GM23338 (cell line): Measurements from ENCODE around the gene CDYL2. TPM values are rescaled to one million over a fixed set of nuclear protein-coding genes. Genes with fewer than 3 reads are reported as not detected.

Experiments
- ATAC-seq: fragments of 200-7000 bp; cut with Tn5 transposase; 3 replicates; pipeline ENCODE4 v1.9.1; 2020
- DNase-seq: peaks from one replicate; pipeline ENCODE4 v3.0.0-alpha.2; 2015; ENCODE audit warnings: low spot score
- H2AFZ ChIP-seq: fragments of 200-600 bp; sonication (generic); 2 replicates; pipeline ENCODE4 v1.8.0; 2016; ENCODE audit warnings: antibody characterized with exemption, mild to moderate bottlenecking, moderate library complexity
- H3F3A ChIP-seq: fragments of 200-600 bp; sonication (generic); replicated peaks from 2 replicates; pipeline ENCODE4 v1.8.0; 2017; ENCODE audit warnings: antibody characterized with exemption, mixed run types, low read depth
- H3K27ac ChIP-seq: fragments of 200-600 bp; sonication (generic); 2 replicates; pipeline ENCODE4 v1.6.1; 2016; ENCODE audit warnings: low read depth
- H3K27me3 ChIP-seq: fragments of 200-600 bp; sonication (generic); 2 replicates; pipeline ENCODE4 v1.8.0; 2016; ENCODE audit warnings: mild to moderate bottlenecking, mixed run types, moderate library complexity; ENCODE audit not compliant: insufficient read depth
- H3K36me3 ChIP-seq: fragments of 200-600 bp; sonication (generic); 2 replicates; pipeline ENCODE4 v1.8.0; 2016; ENCODE audit warnings: mild to moderate bottlenecking; ENCODE audit not compliant: insufficient read depth
- H3K4me1 ChIP-seq: fragments of 200-600 bp; sonication (generic); 2 replicates; pipeline ENCODE4 v1.8.0; 2016; ENCODE audit warnings: mild to moderate bottlenecking, moderate library complexity; ENCODE audit not compliant: insufficient read depth
- H3K4me2 ChIP-seq: fragments of 200-600 bp; sonication (generic); 2 replicates; pipeline ENCODE4 v1.7.1; 2017; ENCODE audit warnings: mixed run types
- H3K4me3 ChIP-seq: fragments of 200-600 bp; sonication (generic); 2 replicates; pipeline ENCODE4 v1.6.1; 2016; ENCODE audit warnings: mixed run types
- H3K79me2 ChIP-seq: fragments of 200-600 bp; sonication (generic); replicated peaks from 2 replicates; pipeline ENCODE4 v1.8.0; 2017; ENCODE audit warnings: mild to moderate bottlenecking; ENCODE audit not compliant: insufficient read depth
- H3K9me2 ChIP-seq: fragments of 200-600 bp; sonication (generic); 2 replicates; pipeline ENCODE4 v1.8.0; 2017; ENCODE audit not compliant: insufficient read depth
- H4K20me1 ChIP-seq: fragments of 200-600 bp; sonication (generic); replicated peaks from 2 replicates; pipeline ENCODE4 v1.8.0; 2017; ENCODE audit warnings: mild to moderate bottlenecking; ENCODE audit not compliant: insufficient read depth
- H3K27ac Mint-ChIP-seq: 2 replicates; pipeline ENCODE4 v1.8.0; 2020; ENCODE audit warnings: inconsistent platforms, mild to moderate bottlenecking, moderate library complexity, mixed read lengths
- H3K27me3 Mint-ChIP-seq: 3 replicates; pipeline ENCODE4 v1.8.0; 2022; ENCODE audit warnings: low read depth, mild to moderate bottlenecking, moderate library complexity, mixed read lengths, inconsistent platforms; ENCODE audit not compliant: insufficient read depth, poor library complexity
- H3K36me3 Mint-ChIP-seq: 3 replicates; pipeline ENCODE4 v1.8.0; 2021; ENCODE audit warnings: low read depth, mild to moderate bottlenecking, inconsistent platforms, moderate library complexity, mixed read lengths
- H3K4me1 Mint-ChIP-seq: 3 replicates; pipeline ENCODE4 v1.8.0; 2020; ENCODE audit warnings: mild to moderate bottlenecking, inconsistent platforms, mixed read lengths
- H3K4me3 Mint-ChIP-seq: 3 replicates; pipeline ENCODE4 v1.8.0; 2021; ENCODE audit warnings: moderate library complexity, mild to moderate bottlenecking, inconsistent platforms, mixed read lengths
- H3K9me3 Mint-ChIP-seq: 3 replicates; pipeline ENCODE4 v1.8.0; 2020; ENCODE audit warnings: moderate library complexity, mild to moderate bottlenecking, inconsistent platforms, mixed read lengths
- CREB1 ChIP-seq: fragments of 250-450 bp; sonication (Bioruptor Pico); IDR thresholded peaks from 2 replicates; pipeline ENCODE4 v1.5.0; 2020; ENCODE audit warnings: low read depth, mild to moderate bottlenecking, moderate library complexity
- CTCF ChIP-seq, 2 experiments: fragments of 200-600 bp in 1 of 2; sonication (generic) in 1 of 2; conservative IDR thresholded peaks; 2 replicates each; pipeline versions ENCODE4 v1.5.1 to v1.6.1; 2016 to 2017; ENCODE audit warnings: antibody characterized with exemption in 2 of 2, low read depth in 2 of 2, mild to moderate bottlenecking in 2 of 2, moderate library complexity in 1 of 2
- EZH2 ChIP-seq: fragments of 200-600 bp; sonication (generic); IDR thresholded peaks from one replicate; pipeline ENCODE4 v1.8.0; 2017; ENCODE audit warnings: antibody characterized with exemption, mild to moderate bottlenecking, low read depth; ENCODE audit not compliant: unreplicated experiment
- NANOG ChIP-seq: IDR thresholded peaks from 2 replicates; pipeline ENCODE4 v1.6.1; 2016; ENCODE audit warnings: antibody characterized with exemption, borderline replicate concordance
- POLR2AphosphoS5 ChIP-seq: IDR thresholded peaks from 2 replicates; pipeline ENCODE4 v1.6.1; 2016; ENCODE audit warnings: antibody characterized with exemption, low read depth
- ZNF331 ChIP-seq: fragments of 250-450 bp; sonication (Bioruptor Pico); IDR thresholded peaks from 2 replicates; pipeline ENCODE4 v1.5.0; 2020; ENCODE audit warnings: low read depth, mild to moderate bottlenecking, moderate library complexity
- polyA plus RNA-seq: library from polyadenylated mRNA; unstranded; fragments of >200 nt; fragmentation: Nextera tagmentation; extraction: Ambion mirVana; gene quantifications from 2 replicates; pipeline ENCODE4 v1.2.1, GENCODE V29; 2016
- total RNA-seq: library from RNA; depleted of rRNA; stranded (reverse); fragments of >200 nt; shearing (Covaris generic); gene quantifications from 2 replicates; pipeline ENCODE4 v1.2.3, GENCODE V29; 2014
- TF ChIP-seq, protein P1 (sequence below): fragments of 250-450 bp; sonication (Bioruptor Pico); IDR thresholded peaks from 2 replicates; pipeline ENCODE4 v1.5.0; 2020; ENCODE audit warnings: mild to moderate bottlenecking, moderate library complexity
- TF ChIP-seq, protein P2 (sequence below): IDR thresholded peaks from one replicate; pipeline ENCODE4 v1.6.1; 2018; ENCODE audit warnings: antibody characterized with exemption; ENCODE audit not compliant: unreplicated experiment

CDYL2 gene
- total and polyA plus RNA-seq, 2 experiments from 2014 or later: 0.82 to 4.3 TPM

GRCh38 chr16:80689487-80689886, 114.9 kb downstream of the CDYL2 start:
- Histone ChIP-seq H3K4me3 (no peak overlapping the region), H3F3A (no peaks in the 10 kb centered on the region), H3K27me3 (no peaks in the 10 kb centered on the region), H3K36me3 (no peaks in the 10 kb centered on the region), H3K4me1 (no peaks in the 10 kb centered on the region), H3K79me2 (no peaks in the 10 kb centered on the region), H2AFZ (no peak overlapping the region), H3K27ac (no peak overlapping the region), H3K9me2 (0 out of 2 replicates have a peak, but pooled peaks cover 5% of the 10 kb centered on the region), H3K4me2 (no peak overlapping the region), H4K20me1 (peaks cover 6% of the 10 kb centered on the region; the same call in 1 of the 2 replicates)
- Mint-ChIP-seq H3K36me3 (no peaks in the 10 kb centered on the region), H3K9me3 (no peaks in the 10 kb centered on the region), H3K4me3 (no peak overlapping the region), H3K27ac (no peak overlapping the region), H3K4me1 (peaks cover 9% of the 10 kb centered on the region), H3K27me3 (peaks cover 7% of the 10 kb centered on the region)
- no peak for ATAC-seq
- TF ChIP-seq NANOG: no peak
- TF ChIP-seq, protein P1, sequence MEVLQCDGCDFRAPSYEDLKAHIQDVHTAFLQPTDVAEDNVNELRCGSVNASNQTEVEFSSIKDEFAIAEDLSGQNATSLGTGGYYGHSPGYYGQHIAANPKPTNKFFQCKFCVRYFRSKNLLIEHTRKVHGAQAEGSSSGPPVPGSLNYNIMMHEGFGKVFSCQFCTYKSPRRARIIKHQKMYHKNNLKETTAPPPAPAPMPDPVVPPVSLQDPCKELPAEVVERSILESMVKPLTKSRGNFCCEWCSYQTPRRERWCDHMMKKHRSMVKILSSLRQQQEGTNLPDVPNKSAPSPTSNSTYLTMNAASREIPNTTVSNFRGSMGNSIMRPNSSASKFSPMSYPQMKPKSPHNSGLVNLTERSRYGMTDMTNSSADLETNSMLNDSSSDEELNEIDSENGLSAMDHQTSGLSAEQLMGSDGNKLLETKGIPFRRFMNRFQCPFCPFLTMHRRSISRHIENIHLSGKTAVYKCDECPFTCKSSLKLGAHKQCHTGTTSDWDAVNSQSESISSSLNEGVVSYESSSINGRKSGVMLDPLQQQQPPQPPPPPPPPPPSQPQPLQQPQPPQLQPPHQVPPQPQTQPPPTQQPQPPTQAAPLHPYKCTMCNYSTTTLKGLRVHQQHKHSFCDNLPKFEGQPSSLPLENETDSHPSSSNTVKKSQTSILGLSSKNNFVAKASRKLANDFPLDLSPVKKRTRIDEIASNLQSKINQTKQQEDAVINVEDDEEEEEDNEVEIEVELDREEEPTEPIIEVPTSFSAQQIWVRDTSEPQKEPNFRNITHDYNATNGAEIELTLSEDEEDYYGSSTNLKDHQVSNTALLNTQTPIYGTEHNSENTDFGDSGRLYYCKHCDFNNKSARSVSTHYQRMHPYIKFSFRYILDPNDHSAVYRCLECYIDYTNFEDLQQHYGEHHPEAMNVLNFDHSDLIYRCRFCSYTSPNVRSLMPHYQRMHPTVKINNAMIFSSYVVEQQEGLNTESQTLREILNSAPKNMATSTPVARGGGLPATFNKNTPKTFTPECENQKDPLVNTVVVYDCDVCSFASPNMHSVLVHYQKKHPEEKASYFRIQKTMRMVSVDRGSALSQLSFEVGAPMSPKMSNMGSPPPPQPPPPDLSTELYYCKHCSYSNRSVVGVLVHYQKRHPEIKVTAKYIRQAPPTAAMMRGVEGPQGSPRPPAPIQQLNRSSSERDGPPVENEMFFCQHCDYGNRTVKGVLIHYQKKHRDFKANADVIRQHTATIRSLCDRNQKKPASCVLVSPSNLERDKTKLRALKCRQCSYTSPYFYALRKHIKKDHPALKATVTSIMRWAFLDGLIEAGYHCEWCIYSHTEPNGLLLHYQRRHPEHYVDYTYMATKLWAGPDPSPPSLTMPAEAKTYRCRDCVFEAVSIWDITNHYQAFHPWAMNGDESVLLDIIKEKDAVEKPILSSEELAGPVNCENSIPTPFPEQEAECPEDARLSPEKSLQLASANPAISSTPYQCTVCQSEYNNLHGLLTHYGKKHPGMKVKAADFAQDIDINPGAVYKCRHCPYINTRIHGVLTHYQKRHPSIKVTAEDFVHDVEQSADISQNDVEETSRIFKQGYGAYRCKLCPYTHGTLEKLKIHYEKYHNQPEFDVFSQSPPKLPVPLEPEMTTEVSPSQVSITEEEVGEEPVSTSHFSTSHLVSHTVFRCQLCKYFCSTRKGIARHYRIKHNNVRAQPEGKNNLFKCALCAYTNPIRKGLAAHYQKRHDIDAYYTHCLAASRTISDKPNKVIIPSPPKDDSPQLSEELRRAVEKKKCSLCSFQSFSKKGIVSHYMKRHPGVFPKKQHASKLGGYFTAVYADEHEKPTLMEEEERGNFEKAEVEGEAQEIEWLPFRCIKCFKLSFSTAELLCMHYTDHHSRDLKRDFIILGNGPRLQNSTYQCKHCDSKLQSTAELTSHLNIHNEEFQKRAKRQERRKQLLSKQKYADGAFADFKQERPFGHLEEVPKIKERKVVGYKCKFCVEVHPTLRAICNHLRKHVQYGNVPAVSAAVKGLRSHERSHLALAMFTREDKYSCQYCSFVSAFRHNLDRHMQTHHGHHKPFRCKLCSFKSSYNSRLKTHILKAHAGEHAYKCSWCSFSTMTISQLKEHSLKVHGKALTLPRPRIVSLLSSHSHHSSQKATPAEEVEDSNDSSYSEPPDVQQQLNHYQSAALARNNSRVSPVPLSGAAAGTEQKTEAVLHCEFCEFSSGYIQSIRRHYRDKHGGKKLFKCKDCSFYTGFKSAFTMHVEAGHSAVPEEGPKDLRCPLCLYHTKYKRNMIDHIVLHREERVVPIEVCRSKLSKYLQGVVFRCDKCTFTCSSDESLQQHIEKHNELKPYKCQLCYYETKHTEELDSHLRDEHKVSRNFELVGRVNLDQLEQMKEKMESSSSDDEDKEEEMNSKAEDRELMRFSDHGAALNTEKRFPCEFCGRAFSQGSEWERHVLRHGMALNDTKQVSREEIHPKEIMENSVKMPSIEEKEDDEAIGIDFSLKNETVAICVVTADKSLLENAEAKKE (CRISPR knock-in tag): no peak
- no peak for TF ChIP-seq CREB1
- TF ChIP-seq, protein P2, sequence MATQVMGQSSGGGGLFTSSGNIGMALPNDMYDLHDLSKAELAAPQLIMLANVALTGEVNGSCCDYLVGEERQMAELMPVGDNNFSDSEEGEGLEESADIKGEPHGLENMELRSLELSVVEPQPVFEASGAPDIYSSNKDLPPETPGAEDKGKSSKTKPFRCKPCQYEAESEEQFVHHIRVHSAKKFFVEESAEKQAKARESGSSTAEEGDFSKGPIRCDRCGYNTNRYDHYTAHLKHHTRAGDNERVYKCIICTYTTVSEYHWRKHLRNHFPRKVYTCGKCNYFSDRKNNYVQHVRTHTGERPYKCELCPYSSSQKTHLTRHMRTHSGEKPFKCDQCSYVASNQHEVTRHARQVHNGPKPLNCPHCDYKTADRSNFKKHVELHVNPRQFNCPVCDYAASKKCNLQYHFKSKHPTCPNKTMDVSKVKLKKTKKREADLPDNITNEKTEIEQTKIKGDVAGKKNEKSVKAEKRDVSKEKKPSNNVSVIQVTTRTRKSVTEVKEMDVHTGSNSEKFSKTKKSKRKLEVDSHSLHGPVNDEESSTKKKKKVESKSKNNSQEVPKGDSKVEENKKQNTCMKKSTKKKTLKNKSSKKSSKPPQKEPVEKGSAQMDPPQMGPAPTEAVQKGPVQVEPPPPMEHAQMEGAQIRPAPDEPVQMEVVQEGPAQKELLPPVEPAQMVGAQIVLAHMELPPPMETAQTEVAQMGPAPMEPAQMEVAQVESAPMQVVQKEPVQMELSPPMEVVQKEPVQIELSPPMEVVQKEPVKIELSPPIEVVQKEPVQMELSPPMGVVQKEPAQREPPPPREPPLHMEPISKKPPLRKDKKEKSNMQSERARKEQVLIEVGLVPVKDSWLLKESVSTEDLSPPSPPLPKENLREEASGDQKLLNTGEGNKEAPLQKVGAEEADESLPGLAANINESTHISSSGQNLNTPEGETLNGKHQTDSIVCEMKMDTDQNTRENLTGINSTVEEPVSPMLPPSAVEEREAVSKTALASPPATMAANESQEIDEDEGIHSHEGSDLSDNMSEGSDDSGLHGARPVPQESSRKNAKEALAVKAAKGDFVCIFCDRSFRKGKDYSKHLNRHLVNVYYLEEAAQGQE: no peak
- TF ChIP-seq EZH2: no peak
- TF ChIP-seq POLR2AphosphoS5: no peak
- TF ChIP-seq CTCF (conservative IDR thresholded peaks at IDR 0.05; ENCODE audit: low read depth in 2 of 2): no peak
- no peak for TF ChIP-seq ZNF331 (CRISPR knock-in tag)
- no peak for DNase-seq
